ENCODE results near the gene MAP3K2.

The MAP3K2 gene

DNA sequence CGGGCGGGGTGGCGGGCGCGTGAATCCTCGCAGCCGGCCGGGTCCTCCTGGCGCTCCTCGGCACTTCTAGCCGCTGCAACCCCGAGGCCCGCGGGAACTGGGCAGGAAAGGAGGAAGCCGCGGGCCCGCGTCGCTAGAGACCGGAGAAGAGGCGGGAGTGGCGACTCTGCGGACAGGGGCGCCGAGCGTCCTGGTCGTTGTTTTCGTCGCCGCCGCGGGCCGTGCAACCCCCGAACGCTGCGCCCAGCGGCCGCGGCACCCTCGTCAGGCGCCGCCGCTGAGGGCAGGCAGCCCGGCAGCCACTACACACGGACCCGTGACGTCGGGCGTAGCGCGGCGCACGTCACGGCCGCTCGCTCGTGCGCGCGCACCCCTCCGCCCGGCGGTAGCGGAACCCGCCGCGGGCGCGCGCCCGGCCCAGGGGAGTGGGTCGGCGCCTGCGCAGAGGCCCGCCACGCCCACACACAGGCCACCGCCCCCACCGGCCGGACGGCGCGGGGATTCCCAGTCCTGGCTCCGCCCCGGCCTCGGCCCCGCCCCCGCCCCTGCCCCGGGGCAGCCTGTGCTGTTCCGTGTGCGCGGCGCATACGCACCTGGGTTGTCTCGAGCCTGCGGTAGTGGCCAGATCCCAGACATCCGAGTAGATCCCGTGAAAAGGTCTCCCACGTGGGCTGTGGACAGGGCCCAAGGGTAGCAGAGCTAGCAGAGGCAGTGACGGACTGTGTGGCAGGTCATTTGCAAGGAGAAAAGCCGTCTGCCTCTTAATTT, at the start of gene MAP3K2:
TSS of gene MAP3K2 (minus strand) at position 321 of the 768 bp plus-strand sequence. CDS start 44,846 bp downstream, outside the sequence.
- peak; percentile 81 for DNase-seq

DNA sequence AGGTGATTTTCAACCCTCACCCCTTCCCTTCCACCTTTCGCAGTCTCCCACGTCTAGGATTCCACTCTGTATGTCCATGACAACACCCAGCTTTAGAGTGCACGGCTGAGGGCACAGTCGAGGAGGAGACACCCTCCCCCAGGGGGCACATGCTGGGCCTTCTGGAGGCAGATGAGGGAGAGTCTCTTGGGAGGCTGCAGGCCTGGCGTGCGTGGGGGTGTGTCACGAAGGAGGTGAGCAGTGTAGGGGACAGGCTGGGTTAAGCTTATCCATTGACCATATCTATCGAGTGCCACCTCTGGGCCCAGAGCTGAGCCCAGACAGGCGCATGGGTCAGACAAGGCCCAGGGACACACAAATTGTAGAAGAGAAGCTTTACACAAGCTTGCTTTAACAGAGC, 49.3 kb upstream of the MAP3K2 start:
- no peak for DNase-seq

GRCh38 chr2:127434515-127434914, 46.7 kb upstream of the MAP3K2 start:
- DNase-seq, result no peak

GRCh38 chr2:127431408-127432023, 43.7 kb upstream of the MAP3K2 start:
- DNase-seq, result no peak

DNA sequence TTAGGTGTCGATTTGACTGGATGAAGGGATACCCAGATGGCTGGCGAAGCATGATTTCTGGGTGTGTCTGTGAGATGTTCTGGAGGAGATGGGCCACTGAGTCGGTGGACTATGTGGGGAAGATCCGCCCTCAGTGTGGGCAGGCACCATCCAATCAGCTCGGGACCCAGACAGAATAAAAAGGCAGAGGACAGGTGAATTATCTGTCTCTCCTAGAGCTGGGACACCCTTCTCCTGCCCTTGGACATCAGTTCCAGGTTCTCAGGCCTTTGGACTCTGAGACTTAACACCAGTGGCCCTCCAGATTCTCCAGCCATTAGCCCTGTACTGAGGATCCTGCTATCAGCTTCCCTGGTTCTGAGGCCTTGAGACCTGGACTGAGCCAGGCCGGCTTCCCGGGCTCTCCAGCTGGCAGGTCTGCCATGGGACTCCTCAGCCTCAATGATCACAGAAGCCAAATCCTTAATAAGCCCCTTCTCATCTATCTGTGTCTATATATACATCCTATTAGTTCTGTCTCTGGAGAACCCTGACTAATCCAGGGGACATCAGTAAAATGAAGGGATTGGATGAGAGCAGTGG, 42.2 kb upstream of the MAP3K2 start:
- no peak for DNase-seq

GRCh38 chr2:127429291-127429690, 41.5 kb upstream of the MAP3K2 start:
- DNase-seq, result no peak

DNA sequence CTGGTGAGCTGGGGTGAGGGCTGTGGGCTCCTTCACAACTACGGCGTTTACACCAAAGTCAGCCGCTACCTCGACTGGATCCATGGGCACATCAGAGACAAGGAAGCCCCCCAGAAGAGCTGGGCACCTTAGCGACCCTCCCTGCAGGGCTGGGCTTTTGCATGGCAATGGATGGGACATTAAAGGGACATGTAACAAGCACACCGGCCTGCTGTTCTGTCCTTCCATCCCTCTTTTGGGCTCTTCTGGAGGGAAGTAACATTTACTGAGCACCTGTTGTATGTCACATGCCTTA, 41.0 kb upstream of the MAP3K2 start:
- DNase-seq, result no peak

DNA sequence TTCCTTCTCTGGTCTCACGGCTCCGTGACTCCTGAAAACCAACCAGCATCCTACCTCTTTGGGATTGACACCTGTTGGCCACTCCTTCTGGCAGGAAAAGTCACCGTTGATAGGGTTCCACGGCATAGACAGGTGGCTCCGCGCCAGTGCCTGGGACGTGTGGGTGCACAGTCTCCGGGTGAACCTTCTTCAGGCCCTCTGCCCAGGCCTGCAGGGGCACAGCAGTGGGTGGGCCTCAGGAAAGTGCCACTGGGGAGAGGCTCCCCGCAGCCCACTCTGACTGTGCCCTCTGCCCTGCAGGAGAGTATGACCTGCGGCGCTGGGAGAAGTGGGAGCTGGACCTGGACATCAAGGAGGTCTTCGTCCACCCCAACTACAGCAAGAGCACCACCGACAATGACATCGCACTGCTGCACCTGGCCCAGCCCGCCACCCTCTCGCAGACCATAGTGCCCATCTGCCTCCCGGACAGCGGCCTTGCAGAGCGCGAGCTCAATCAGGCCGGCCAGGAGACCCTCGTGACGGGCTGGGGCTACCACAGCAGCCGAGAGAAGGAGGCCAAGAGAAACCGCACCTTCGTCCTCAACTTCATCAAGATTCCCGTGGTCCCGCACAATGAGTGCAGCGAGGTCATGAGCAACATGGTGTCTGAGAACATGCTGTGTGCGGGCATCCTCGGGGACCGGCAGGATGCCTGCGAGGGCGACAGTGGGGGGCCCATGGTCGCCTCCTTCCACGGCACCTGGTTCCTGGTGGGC, 40.5 kb upstream of the MAP3K2 start:
- DNase-seq, result no peak

DNA sequence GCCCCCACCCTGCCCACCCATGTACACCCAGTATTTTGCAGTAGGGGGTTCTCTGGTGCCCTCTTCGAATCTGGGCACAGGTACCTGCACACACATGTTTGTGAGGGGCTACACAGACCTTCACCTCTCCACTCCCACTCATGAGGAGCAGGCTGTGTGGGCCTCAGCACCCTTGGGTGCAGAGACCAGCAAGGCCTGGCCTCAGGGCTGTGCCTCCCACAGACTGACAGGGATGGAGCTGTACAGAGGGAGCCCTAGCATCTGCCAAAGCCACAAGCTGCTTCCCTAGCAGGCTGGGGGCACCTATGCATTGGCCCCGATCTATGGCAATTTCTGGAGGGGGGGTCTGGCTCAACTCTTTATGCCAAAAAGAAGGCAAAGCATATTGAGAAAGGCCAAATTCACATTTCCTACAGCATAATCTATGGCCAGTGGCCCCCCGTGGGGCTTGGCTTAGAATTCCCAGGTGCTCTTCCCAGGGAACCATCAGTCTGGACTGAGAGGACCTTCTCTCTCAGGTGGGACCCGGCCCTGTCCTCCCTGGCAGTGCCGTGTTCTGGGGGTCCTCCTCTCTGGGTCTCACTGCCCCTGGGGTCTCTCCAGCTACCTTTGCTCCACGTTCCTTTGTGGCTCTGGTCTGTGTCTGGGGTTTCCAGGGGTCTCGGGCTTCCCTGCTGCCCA, 39.7 kb upstream of the MAP3K2 start:
- no peak for DNase-seq

GRCh38 chr2:127426501-127427354, 39.0 kb upstream of the MAP3K2 start:
- DNase-seq, result no peak

GRCh38 chr2:127425540-127426490, 38.0 kb upstream of the MAP3K2 start:
- no peak for DNase-seq

DNA sequence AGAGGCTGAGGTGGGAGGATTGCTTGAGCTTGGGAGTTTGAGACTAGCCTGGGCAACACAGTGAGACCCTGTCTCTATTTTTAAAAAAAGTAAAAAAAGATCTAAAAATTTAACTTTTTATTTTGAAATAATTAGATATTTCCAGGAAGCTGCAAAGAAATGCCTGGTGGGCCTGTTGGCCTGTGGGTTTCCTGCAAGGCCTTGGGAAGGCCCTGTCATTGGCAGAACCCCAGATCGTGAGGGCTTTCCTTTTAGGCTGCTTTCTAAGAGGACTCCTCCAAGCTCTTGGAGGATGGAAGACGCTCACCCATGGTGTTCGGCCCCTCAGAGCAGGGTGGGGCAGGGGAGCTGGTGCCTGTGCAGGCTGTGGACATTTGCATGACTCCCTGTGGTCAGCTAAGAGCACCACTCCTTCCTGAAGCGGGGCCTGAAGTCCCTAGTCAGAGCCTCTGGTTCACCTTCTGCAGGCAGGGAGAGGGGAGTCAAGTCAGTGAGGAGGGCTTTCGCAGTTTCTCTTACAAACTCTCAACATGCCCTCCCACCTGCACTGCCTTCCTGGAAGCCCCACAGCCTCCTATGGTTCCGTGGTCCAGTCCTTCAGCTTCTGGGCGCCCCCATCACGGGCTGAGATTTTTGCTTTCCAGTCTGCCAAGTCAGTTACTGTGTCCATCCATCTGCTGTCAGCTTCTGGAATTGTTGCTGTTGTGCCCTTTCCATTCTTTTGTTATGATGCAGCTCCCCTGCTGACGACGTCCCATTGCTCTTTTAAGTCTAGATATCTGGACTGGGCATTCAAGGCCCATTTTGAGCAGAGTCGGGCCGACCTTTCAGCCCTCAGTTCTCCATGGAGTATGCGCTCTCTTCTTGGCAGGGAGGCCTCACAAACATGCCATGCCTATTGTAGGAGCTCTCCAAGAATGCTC, 37.1 kb upstream of the MAP3K2 start:
- DNase-seq, result no peak

GRCh38 chr2:127423880-127424279, 36.1 kb upstream of the MAP3K2 start:
- no peak for DNase-seq

DNA sequence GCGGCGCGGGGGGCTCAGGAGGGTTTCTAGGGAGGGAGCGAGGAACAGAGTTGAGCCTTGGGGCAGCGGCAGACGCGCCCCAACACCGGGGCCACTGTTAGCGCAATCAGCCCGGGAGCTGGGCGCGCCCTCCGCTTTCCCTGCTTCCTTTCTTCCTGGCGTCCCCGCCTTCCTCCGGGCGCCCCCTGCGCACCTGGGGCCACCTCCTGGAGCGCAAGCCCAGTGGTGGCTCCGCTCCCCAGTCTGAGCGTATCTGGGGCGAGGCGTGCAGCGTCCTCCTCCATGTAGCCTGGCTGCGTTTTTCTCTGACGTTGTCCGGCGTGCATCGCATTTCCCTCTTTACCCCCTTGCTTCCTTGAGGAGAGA, 35.7 kb upstream of the MAP3K2 start:
- no peak for DNase-seq

- DNase-seq, result no peak
Observed at GRCh38 chr2:127422559-127423477, 35.0 kb upstream of the MAP3K2 start.

GRCh38 chr2:127421871-127422558, 34.2 kb upstream of the MAP3K2 start:
- DNase-seq, result no peak

DNA sequence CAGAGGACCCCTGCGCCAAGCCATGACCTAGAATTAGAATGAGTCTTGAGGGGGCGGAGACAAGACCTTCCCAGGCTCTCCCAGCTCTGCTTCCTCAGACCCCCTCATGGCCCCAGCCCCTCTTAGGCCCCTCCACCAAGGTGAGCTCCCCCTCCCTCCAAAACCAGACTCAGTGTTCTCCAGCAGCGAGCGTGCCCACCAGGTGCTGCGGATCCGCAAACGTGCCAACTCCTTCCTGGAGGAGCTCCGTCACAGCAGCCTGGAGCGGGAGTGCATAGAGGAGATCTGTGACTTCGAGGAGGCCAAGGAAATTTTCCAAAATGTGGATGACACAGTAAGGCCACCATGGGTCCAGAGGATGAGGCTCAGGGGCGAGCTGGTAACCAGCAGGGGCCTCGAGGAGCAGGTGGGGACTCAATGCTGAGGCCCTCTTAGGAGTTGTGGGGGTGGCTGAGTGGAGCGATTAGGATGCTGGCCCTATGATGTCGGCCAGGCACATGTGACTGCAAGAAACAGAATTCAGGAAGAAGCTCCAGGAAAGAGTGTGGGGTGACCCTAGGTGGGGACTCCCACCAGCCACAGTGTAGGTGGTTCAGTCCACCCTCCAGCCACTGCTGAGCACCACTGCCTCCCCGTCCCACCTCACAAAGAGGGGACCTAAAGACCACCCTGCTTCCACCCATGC, 33.5 kb upstream of the MAP3K2 start:
- DNase-seq, result no peak

Measured in KG1 (cell line).